ENCODE measurements around the gene GPR108. TPM values are rescaled to one million over a fixed set of nuclear protein-coding genes. Genes with fewer than 3 reads are reported as not detected.
"Not testable (repeated sequence)": the region's sequence is repeated elsewhere in the genome, so short reads cannot be mapped to it uniquely, and the experiment has no call there.

The GPR108 gene
- total and polyA plus RNA-seq, 10 donors = 35.4 to 102 (median 61.9) TPM

DNA sequence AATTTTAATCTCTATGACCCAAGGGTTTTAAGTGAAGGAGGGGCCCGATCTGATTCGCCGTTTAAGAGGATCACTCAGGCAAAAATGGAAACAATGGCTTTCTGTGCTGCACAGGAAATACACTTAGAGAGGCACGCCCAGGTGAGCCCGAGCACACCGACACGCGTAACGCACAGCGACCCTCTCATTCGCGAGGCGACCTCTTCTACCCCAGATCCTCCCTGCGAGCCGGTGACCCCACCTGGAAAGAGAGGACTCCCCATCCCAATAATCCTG is 29.6 kb upstream of the GPR108 start:
- peak overlapping the region; percentile 58 to 93 (median 86) for H3K27ac ChIP-seq

DNA sequence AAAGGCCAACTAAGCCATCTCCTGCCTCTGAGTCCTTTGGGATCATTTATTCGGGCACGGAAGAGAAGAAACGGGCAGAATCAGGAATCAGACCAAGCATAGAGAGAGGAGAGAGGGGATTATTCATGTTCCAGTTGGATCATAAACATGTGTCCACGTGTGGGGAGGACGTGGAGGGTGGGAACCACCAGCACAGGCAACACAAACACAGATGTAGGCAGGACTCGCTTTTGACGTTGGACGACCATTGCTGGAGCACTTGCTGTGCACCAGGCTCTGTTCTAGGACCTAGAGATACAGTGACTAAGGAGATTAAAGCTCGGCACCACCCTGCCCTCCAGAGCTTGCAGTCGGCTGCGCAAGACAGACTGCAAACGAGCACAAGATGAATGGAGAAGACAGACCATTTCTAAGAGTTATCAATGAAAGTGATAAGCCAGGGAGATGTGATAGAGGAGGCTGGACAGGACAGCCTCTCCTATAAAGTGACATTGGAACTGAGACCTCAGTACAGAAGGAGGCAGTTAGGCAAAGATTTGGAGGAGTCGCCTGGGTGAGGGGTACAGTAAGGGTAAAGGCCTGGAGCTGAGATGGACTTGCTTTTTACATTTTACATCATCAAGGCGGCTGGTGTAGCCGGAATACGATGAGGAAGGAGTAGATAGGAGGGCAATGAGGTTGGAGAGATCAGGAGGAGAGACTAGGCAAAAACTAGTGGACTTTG is 29.1 kb upstream of the GPR108 start:
- 51 to 62% (median 54%) methylated on average over 16 of the region's 16 CpGs for WGBS, 5 donors
- intact Hi-C loops (cut with DNase I; ENCODE audit: low total_unique reads) = no loop called here
- Histone ChIP-seq H3K4me3 (peak overlapping the region; percentile 45 to 78 (median 54)), H3K36me3 (peaks cover 0 to 12% (median 0%) of the 10 kb centered on the region in 6 donors), H3K4me1 (peaks cover 6 to 52% (median 34%) of the 10 kb centered on the region in 6 donors), H3K9me3 (no peaks in the 10 kb centered on the region), H3K27me3 (replicated peaks in 1 of 7) (peaks cover 0 to 31% (median 0%) of the 10 kb centered on the region in 7 donors), H3K27ac (peak overlapping the region; percentile 58 to 93 (median 86))
- no peak for DNase-seq
- no peak for TF ChIP-seq POLR2A (IDR thresholded peaks at IDR 0.05)
- TF ChIP-seq, protein P1, sequence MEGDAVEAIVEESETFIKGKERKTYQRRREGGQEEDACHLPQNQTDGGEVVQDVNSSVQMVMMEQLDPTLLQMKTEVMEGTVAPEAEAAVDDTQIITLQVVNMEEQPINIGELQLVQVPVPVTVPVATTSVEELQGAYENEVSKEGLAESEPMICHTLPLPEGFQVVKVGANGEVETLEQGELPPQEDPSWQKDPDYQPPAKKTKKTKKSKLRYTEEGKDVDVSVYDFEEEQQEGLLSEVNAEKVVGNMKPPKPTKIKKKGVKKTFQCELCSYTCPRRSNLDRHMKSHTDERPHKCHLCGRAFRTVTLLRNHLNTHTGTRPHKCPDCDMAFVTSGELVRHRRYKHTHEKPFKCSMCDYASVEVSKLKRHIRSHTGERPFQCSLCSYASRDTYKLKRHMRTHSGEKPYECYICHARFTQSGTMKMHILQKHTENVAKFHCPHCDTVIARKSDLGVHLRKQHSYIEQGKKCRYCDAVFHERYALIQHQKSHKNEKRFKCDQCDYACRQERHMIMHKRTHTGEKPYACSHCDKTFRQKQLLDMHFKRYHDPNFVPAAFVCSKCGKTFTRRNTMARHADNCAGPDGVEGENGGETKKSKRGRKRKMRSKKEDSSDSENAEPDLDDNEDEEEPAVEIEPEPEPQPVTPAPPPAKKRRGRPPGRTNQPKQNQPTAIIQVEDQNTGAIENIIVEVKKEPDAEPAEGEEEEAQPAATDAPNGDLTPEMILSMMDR (IDR thresholded peaks at IDR 0.05 in 8 of 11, conservative IDR thresholded peaks at IDR 0.05 in 3 of 11) = no peak

More for the DNA sequence above, 29.6 kb upstream of the GPR108 start:
- H3K9me3 ChIP-seq = no peaks in the 10 kb centered on the region
- H3K27me3 ChIP-seq (replicated peaks in 1 of 7) = peaks cover 0 to 31% (median 0%) of the 10 kb centered on the region in 7 donors
- H3K36me3 ChIP-seq = peaks cover 0 to 11% (median 0%) of the 10 kb centered on the region in 6 donors
- peaks cover 6 to 57% (median 37%) of the 10 kb centered on the region in 6 donors for H3K4me1 ChIP-seq
- intact Hi-C loops (cut with DNase I; ENCODE audit: low total_unique reads) = no loop called here
- peak overlapping the region; percentile 45 to 78 (median 54) for H3K4me3 ChIP-seq
- DNase-seq = no peak
- TF ChIP-seq POLR2AphosphoS5 (IDR thresholded peaks at IDR 0.05) (no peak), POLR2A (IDR thresholded peaks at IDR 0.05) (no peak)
- TF ChIP-seq, protein P1 (IDR thresholded peaks at IDR 0.05 in 8 of 11, conservative IDR thresholded peaks at IDR 0.05 in 3 of 11) = no peak
- 0 to 2% (median 1%) methylated on average over 13 to 15 of the region's 15 CpGs for WGBS, 5 donors

DNA sequence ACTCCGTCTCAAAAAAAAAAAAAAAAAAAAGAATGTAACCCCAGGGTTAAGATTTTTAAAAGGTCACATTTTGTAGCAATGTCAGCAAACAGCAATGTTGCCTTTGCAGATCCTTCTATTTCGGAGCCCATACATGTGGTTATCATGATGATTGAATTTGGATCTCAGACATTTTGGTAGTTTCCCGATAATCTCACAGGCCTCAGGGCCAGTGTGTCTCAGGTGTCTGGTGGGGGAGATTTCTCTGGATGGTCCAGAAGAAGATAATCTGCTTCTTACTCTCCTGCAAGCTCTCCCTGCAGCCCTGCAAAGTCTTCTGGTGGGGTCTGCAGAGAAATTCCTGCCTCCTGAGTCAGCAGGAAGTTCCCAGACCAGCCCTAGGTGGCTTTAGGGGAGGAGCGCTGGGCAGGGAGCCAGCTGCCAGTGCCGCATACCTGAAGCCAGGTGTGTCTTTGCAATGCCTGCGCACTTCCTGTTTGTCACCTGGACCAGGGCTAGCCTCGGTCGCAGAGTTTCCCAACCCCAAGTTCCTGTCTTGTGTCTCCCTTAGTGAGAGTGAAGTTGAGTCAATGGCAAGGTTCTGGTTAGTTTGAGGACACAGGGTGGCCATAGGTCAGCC is 28.5 kb upstream of the GPR108 start:
- intact Hi-C loops (cut with DNase I; ENCODE audit: low total_unique reads) = no loop called here
- TF ChIP-seq POLR2AphosphoS5 (IDR thresholded peaks at IDR 0.05) (no peak), POLR2A (IDR thresholded peaks at IDR 0.05) (no peak)
- TF ChIP-seq, protein P1 (IDR thresholded peaks at IDR 0.05 in 8 of 11, conservative IDR thresholded peaks at IDR 0.05 in 3 of 11) = no peak
- H3K27ac ChIP-seq = peak overlapping the region in 5 of 8 donors; percentile 76 to 93 (median 90)
- H3K4me3 ChIP-seq = peak overlapping the region in 3 of 8 donors; percentile 54 to 78 (median 55)
- 44 to 88% (median 50%) methylated on average over 4 to 8 of the region's 8 CpGs for WGBS, 5 donors
- peaks cover 0 to 31% (median 0%) of the 10 kb centered on the region in 7 donors for H3K27me3 ChIP-seq (replicated peaks in 1 of 7)
- peaks cover 6 to 48% (median 33%) of the 10 kb centered on the region in 6 donors for H3K4me1 ChIP-seq
- peaks cover 0 to 17% (median 0%) of the 10 kb centered on the region in 6 donors for H3K36me3 ChIP-seq
- peak; percentile 72 for DNase-seq
- peaks cover 0 to 4% (median 0%) of the 10 kb centered on the region in 8 donors for H3K9me3 ChIP-seq

DNA sequence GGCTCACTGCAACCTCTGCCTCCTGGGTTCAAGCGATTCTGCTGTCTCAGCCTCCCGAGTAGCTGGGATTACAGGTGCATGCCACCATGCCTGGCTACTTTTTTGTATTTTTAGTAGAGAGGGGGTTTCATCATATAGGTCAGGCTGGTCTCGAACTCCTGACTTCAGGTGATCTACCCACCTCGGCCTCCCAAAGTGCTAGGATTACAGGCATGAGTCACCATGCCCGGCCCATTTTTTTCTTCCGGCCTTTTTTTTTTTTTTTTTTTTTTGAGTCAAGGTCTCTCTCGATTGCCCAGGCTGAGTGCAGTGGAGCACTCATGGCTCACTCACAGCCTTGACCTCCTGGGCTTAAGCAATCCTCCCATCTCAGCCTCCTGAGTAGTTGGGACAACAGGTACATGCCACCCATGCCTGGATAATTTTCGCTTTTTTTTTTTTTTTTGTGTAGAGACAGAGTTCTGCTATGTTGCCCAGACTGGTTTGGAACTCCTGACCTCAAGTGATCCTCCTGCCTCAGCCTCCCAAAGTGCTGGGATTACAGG is 24.9 kb upstream of the GPR108 start:
- H3K27me3 ChIP-seq (replicated peaks in 1 of 7) = peaks cover 0 to 24% (median 0%) of the 10 kb centered on the region in 7 donors
- peaks cover 6 to 27% (median 18%) of the 10 kb centered on the region in 6 donors for H3K4me1 ChIP-seq
- H3K4me3 ChIP-seq; intact Hi-C loops (cut with DNase I; ENCODE audit: low total_unique reads); DNase-seq; H3K9me3 ChIP-seq; H3K27ac ChIP-seq: not testable (repeated sequence)
- H3K36me3 ChIP-seq = peaks cover 0 to 43% (median 1%) of the 10 kb centered on the region in 6 donors
- 80 to 90% (median 87%) methylated on average over 8 of the region's 8 CpGs for WGBS, 5 donors

All from spleen (tissue), 11 donors.